ENCODE measurements around the gene SAMD10. TPM values are rescaled to one million over a fixed set of nuclear protein-coding genes. Genes with fewer than 3 reads are reported as not detected.
A peak's percentile ranks its signal among the peaks of the same experiment; 100 is the strongest.

Gene SAMD10
- total RNA-seq, 4 donors from 2014 or later, result 5.1 to 15.9 (median 6.8) TPM

DNA sequence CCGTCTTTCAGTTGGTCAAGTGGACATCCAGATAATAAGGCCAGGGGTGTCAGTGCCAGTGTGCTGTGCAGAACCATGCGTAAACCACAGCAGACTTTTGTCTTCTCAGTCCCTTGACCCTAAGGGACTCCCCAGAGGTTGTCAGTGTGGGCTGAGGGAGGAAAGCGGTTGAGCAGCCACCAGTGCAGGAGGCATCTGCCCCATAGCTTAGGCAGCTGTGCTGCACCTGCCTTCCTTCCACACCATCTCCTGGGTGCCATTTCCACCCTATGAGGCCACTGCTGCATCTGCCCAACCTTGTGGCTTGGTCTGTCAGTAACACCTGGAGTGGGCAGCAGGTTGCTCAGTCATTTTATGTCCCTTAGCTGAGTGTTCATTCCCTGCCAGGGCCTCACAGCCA, 27.5 kb upstream of the SAMD10 start:
- H3K27me3 ChIP-seq, result no peaks in the 10 kb centered on the region
- 84 to 90% methylated on average over 2 of the region's 3 CpGs for WGBS, 2 donors
- no peak overlapping the region for H3K27ac ChIP-seq
- H3K4me3 ChIP-seq, result no peak overlapping the region
- H3K9me3 ChIP-seq, result no peaks in the 10 kb centered on the region
- H3K36me3 ChIP-seq, result peaks cover 13 to 94% (median 16%) of the 10 kb centered on the region in 3 donors
- intact Hi-C loops (cut with DNase I), result no loop called here
- TF ChIP-seq, protein P1, sequence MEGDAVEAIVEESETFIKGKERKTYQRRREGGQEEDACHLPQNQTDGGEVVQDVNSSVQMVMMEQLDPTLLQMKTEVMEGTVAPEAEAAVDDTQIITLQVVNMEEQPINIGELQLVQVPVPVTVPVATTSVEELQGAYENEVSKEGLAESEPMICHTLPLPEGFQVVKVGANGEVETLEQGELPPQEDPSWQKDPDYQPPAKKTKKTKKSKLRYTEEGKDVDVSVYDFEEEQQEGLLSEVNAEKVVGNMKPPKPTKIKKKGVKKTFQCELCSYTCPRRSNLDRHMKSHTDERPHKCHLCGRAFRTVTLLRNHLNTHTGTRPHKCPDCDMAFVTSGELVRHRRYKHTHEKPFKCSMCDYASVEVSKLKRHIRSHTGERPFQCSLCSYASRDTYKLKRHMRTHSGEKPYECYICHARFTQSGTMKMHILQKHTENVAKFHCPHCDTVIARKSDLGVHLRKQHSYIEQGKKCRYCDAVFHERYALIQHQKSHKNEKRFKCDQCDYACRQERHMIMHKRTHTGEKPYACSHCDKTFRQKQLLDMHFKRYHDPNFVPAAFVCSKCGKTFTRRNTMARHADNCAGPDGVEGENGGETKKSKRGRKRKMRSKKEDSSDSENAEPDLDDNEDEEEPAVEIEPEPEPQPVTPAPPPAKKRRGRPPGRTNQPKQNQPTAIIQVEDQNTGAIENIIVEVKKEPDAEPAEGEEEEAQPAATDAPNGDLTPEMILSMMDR (IDR thresholded peaks at IDR 0.05), result no peak
- no peak for TF ChIP-seq POLR2A (IDR thresholded peaks at IDR 0.05)
- H3K4me1 ChIP-seq, result peaks cover 22 to 57% (median 26%) of the 10 kb centered on the region in 3 donors
- no peak for DNase-seq

DNA sequence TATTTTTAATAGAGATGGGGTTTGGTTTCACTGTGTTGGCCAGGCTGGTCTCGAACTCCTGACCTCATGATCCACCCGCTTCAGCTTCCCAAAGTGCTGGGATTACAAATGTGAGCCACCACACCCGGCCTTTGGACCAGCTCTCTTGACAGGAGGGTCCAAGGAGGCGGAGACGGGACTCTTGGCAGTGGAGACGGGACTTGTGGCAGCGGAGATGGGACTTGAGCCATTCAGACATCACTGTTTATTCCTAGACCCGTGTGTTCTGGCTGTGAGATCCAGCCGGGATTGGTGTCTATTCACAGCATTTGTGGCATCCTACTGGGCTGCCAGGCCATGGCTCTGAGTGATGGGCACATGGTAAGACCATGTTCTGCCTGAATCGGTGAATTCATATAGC, 27.0 kb upstream of the SAMD10 start:
- 82 to 86% methylated on average over 5 to 8 of the region's 10 CpGs for WGBS, 2 donors
- Histone ChIP-seq H3K4me3 (no peak overlapping the region), H3K4me1 (peaks cover 22 to 57% (median 26%) of the 10 kb centered on the region in 3 donors), H3K27ac (no peak overlapping the region), H3K27me3 (no peaks in the 10 kb centered on the region), H3K36me3 (peaks cover 13 to 95% (median 18%) of the 10 kb centered on the region in 3 donors), H3K9me3 (no peaks in the 10 kb centered on the region)
- DNase-seq, result no peak
- TF ChIP-seq, protein P1 (IDR thresholded peaks at IDR 0.05), result no peak
- intact Hi-C loops (cut with DNase I), result no loop called here

DNA sequence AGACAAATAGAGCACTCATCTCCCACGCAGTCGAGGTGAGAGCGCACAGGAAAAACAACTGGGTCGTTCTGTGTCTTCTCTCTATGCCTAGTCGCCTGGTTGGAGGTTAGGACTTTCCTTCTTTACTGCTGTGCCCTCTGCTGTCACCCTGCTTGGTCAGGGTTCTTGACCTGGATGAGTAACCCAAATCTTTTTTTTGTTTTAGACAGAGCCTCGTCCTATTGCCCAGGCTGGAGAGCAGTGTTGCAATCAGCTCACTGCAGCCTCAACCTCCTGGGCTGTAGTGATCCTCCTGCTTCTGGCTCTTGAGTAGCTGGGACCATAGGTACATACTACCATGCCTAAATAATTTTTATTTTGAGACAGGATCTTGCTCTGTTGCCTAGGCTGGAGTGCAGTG, 26.0 kb upstream of the SAMD10 start:
- no peak for TF ChIP-seq POLR2A (IDR thresholded peaks at IDR 0.05)
- TF ChIP-seq, protein P1 (IDR thresholded peaks at IDR 0.05), result no peak
- H3K9me3 ChIP-seq, result no peaks in the 10 kb centered on the region
- no peak for DNase-seq
- intact Hi-C loops (cut with DNase I), result no loop called here
- no peak overlapping the region for H3K4me3 ChIP-seq
- no peaks in the 10 kb centered on the region for H3K27me3 ChIP-seq
- 73 to 81% methylated on average over 6 of the region's 6 CpGs for WGBS, 2 donors
- no peak overlapping the region for H3K27ac ChIP-seq
- H3K36me3 ChIP-seq, result peaks cover 13 to 95% (median 19%) of the 10 kb centered on the region in 3 donors
- peaks cover 22 to 57% (median 26%) of the 10 kb centered on the region in 3 donors for H3K4me1 ChIP-seq

DNA sequence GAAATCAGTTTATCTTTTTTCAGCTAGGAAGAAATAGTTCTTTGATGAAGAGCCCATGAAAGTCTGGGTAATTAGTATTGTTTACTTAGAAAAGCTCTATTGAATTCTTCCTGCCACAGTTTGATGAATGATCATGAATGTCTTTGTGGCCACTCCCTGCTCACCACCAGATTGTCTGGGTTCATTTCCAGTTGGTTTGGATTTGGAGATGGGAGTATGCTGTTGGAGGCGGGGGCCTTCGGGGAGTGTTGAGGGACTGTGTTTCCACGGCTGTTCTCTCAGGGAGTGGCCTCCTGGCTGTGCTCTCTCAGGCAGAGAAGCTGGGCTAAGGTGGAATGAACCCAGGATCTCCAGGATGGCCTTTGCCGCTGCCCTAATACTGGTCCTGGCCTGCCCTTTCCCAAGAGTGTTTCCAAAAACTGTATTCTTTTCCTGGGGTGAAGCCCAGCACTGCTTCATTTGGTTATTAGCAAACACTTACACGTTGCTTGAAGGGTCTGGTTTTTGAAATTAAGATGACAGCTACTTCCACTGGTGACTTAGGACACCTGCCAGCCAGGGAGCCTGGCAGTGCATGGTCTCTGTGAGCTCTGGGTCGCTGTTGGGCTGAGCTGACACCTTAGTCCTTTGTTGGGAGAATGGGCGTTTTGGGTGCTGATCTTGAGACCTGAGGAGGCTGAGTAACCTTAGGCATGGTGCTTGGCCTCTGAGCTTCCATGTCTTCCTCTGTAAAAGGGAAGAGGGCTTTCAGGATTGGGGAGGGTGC, 24.7 kb upstream of the SAMD10 start:
- no peak for DNase-seq
- Histone ChIP-seq H3K9me3 (no peaks in the 10 kb centered on the region), H3K4me3 (peak overlapping the region in 1 of 4 donors; percentile 5), H3K36me3 (peaks cover 10 to 95% (median 22%) of the 10 kb centered on the region in 3 donors), H3K27me3 (no peaks in the 10 kb centered on the region), H3K27ac (peak overlapping the region; percentile 36 to 79 (median 62)), H3K4me1 (peaks cover 22 to 57% (median 26%) of the 10 kb centered on the region in 3 donors)
- TF ChIP-seq, protein P1 (IDR thresholded peaks at IDR 0.05), result no peak
- no peak for TF ChIP-seq POLR2A (IDR thresholded peaks at IDR 0.05)
- 13 to 21% methylated on average over 3 to 5 of the region's 7 CpGs for WGBS, 2 donors
- intact Hi-C loops (cut with DNase I), result no loop called here

DNA sequence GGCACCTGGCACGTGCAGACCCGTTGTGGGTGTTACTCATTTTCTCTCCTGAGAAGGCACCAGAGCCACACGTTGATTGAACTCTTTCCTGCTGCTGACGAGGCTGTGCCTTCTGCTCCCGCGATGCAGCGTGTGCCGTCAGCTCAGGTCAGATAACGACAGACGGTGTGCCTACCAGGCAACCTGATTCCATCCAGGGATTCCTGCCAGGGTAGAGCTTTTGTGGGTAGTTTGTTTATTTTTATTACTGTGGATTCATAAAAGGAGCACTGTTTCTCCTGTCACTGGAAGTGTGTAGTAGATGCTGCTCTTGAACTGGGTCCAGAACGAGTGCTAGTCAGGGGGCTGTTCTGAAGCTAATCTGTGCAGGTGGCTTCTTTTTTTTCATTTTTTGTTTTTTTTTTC, 22.2 kb upstream of the SAMD10 start:
- DNase-seq, result no peak
- WGBS, 2 donors, result 51 to 80% methylated on average over 7 to 11 of the region's 11 CpGs
- Histone ChIP-seq H3K9me3 (no peaks in the 10 kb centered on the region), H3K4me1 (peaks cover 19 to 39% (median 26%) of the 10 kb centered on the region in 3 donors), H3K36me3 (peaks cover 10 to 99% (median 46%) of the 10 kb centered on the region in 3 donors), H3K4me3 (no peak overlapping the region), H3K27ac (no peak overlapping the region), H3K27me3 (no peaks in the 10 kb centered on the region)
- no peak for TF ChIP-seq POLR2A (IDR thresholded peaks at IDR 0.05)
- TF ChIP-seq, protein P1 (IDR thresholded peaks at IDR 0.05), result no peak
- intact Hi-C loops (cut with DNase I), result no loop called here

All from esophagus squamous epithelium (tissue), 5 donors.